ENCODE data around the gene NT5C1A.

- no peak for TF ChIP-seq POLR2A (IDR thresholded peaks at IDR 0.05; ENCODE audit: low read length)
- no peak for TF ChIP-seq GATA1 (IDR thresholded peaks at IDR 0.05; ENCODE audit: low read depth, low read length)
These were observed 49.8 kb upstream of the NT5C1A start for GRCh38 chr1:39721664-39722063.

Measured in erythroblast (primary cell).